SH-SY5Y (cell line): Measurements from ENCODE around the gene GRIN2A.

ENCODE experiments used
- GATA2 ChIP-seq: IDR thresholded peaks from 2 replicates; pipeline ENCODE4 v1.6.1; 2011; ENCODE audit warnings: mild to moderate bottlenecking, low read depth, low read length
- GATA3 ChIP-seq: IDR thresholded peaks from 2 replicates; pipeline ENCODE4 v1.6.1; 2011; ENCODE audit warnings: low read depth, mild to moderate bottlenecking, low read length, moderate library complexity

DNA sequence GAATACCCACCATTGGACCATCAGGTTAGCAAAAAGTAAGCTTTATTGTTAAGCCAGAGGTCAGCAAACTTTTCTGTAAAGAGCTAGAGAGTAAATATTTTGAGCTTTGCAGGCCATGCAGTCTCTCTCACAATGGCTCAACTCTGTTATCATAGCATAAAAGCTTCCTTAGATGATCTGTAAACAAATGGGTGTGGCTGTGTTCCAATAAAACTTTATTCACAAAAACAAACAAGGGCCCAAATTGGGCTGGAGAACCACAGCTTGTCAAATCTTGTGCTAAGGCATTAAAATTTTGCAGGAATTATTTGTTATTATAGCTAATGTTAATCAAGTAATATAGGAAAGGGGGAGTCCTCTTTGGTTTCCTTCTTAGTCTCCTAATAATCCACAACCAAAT is 153.6 kb downstream of the GRIN2A start:
- TF ChIP-seq GATA2 = no peak
- no peak for TF ChIP-seq GATA3
